Omental fat pad (tissue), 4 donors: Measurements from ENCODE around the gene CTLA4. TPM values are rescaled to one million over a fixed set of nuclear protein-coding genes. Genes with fewer than 3 reads are reported as not detected.

Source experiments
- ATAC-seq: fragments of 150-250 bp; one replicate; pipeline ENCODE4 v1.9.1; 2016; ENCODE audit warnings: mild to moderate bottlenecking, moderate library complexity; ENCODE audit not compliant: low FRiP score
- DNase-seq: peaks from one replicate; pipeline ENCODE4 v3.0.0-alpha.2; 2019; ENCODE audit warnings: low spot score
- CTCF ChIP-seq, 3 donors: fragments of 450-650 bp; IDR thresholded peaks; one replicate each; pipeline ENCODE4 v1.5.1; 2016 to 2017; ENCODE audit warnings: antibody characterized with exemption in 3 of 3, mild to moderate bottlenecking in 3 of 3, moderate library complexity in 2 of 3
- total RNA-seq, 4 donors: library from RNA; depleted of rRNA; stranded (reverse); fragments of >200 nt; gene quantifications; one replicate each; pipeline ENCODE4 v1.1.0, GENCODE V29; 2016

CTLA4 gene
- total RNA-seq, 4 donors from 2014 or later, result 2.0 to 4.7 (median 2.3) TPM; not detected in 1

DNA sequence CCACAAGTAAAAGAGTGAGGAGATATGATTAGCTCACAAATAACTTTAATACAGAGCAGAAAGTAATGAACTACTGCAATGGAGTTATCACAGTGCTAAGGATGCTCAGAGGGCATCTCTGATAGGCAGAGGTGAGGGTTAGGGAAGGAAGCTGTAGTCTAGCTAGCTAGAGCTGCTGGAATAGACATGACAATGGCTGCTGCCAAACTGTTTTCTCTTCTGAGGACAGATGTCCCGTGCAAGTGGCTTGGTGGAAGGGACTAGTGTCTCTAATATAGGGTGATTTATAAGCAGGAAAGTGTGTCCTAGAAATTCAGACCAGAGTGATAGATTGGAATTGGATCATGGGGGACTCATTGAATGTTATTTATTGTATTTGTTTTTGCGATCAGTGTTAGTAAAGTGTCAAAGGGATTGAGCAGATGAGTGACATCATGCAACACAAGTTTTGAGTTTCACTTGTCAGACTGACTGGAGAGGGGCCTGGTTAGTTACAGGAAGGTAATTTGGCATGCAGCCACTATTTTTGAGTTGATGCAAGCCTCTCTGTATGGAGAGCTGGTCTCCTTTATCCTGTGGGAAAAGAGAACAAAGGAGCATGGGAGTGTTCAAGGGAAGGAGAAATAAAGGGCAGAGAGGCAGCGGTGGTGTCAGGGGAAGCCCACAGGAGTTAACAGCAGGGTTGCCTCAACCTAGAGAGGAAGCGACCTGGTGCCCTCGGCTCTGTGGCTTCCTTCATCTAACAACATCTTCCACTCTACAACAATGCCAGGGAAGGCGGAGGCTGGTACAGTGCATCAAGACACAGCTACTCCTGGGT is 1.9 kb downstream of the CTLA4 start:
- no peak for DNase-seq
- no peak for TF ChIP-seq CTCF (IDR thresholded peaks at IDR 0.05)
- no peak for ATAC-seq

DNA sequence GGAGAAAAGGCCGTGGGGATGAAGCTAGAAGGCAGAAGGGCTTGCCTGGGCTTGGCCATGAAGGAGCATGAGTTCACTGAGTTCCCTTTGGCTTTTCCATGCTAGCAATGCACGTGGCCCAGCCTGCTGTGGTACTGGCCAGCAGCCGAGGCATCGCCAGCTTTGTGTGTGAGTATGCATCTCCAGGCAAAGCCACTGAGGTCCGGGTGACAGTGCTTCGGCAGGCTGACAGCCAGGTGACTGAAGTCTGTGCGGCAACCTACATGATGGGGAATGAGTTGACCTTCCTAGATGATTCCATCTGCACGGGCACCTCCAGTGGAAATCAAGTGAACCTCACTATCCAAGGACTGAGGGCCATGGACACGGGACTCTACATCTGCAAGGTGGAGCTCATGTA is 2.9 kb downstream of the CTLA4 start:
- TF ChIP-seq CTCF (IDR thresholded peaks at IDR 0.05), result no peak
- DNase-seq (no peak), ATAC-seq (no peak)

DNA sequence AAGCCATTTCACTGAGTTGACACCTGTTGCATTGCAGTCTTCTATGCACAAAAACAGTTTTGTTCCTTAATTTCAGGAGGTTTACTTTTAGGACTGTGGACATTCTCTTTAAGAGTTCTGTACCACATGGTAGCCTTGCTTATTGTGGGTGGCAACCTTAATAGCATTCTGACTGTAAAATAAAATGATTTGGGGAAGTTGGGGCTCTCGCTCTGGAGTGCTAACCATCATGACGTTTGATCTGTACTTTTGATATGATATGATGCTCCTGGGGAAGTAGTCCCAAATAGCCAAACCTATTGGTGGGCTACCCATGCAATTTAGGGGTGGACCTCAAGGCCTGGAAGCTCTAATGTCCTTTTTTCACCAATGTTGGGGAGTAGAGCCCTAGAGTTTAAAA is 3.4 kb downstream of the CTLA4 start:
- no peak for TF ChIP-seq CTCF (IDR thresholded peaks at IDR 0.05)
- ATAC-seq (no peak), DNase-seq (no peak)

DNA sequence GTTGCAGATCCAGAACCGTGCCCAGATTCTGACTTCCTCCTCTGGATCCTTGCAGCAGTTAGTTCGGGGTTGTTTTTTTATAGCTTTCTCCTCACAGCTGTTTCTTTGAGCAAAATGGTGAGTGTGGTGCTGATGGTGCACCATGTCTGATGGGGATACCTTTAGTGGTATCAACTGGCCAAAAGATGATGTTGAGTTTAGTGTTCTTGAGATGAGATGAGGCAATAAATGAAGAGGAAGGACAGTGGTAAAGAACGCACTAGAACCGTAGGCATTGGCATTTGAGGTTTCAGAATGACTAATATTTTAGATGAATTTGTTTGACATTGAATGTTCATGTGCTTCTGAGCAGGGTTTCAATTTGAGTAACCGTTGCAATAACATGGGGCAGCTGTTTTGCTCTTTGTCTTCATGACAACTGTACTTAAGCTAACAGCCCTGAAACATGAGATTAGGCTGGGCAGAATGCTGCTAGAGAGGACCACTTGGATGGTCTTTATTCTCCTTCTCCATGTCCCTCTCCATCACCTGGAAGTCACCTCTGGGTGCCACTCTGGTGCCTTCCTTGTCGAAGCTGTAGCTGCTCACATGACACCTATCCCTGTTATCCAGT is 3.9 kb downstream of the CTLA4 start:
- DNase-seq, result no peak
- TF ChIP-seq CTCF (IDR thresholded peaks at IDR 0.05), result no peak
- ATAC-seq, result no peak

GRCh38 chr2:203873461-203873860 is 5.9 kb downstream of the CTLA4 start:
- ATAC-seq, result no peak
- no peak for DNase-seq
- TF ChIP-seq CTCF (IDR thresholded peaks at IDR 0.05), result no peak

- ATAC-seq (no peak), DNase-seq (no peak)
- no peak for TF ChIP-seq CTCF (IDR thresholded peaks at IDR 0.05)
Observed at GRCh38 chr2:203873921-203874631, 6.5 kb downstream of the CTLA4 start.
